ENCODE data around the gene R3HDM1.

R3HDM1 gene

GRCh38 chr2:135768863-135769262 is 237.6 kb downstream of the R3HDM1 start:
- intact Hi-C loops (cut with DNase I), result no loop called here
- DNase-seq, result peak in 1 of 10 donors; percentile 42

GRCh38 chr2:135773319-135773718 is 242.0 kb downstream of the R3HDM1 start:
- intact Hi-C loops (cut with DNase I), result no loop called here
- DNase-seq, result no peak

DNA sequence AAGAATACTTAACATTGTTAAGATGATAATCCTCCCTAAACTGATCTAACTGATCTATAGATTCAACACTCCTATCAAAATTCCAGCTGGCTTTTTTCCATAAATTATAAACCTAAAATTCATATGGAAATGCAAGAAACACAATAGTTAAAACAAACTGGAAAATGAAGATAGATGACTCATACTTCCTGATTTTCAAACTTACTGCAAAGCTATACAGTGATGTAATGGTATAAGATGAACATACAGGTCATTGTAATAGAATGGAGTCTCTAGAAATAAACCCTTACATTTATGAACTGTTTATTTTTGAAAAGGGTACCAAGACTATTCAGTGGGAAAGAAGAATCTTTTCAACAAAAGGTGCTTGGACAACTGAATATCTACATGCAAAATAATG is 242.6 kb downstream of the R3HDM1 start:
- intact Hi-C loops (cut with DNase I), result no loop called here
- no peak for DNase-seq
